PFSK-1 (cell line): Measurements from ENCODE around the gene LEPR.

Experiments used
- POLR2AphosphoS5 ChIP-seq: IDR thresholded peaks from 2 replicates; pipeline ENCODE4 v1.6.1; 2012; ENCODE audit warnings: low read depth, mild to moderate bottlenecking, control low read depth, low read length, moderate library complexity
- REST ChIP-seq, 2 experiments: IDR thresholded peaks; 2 replicates each; pipeline versions ENCODE4 v1.6.1 to v1.8.0; 2011 to 2012; ENCODE audit warnings: low read depth in 2 of 2, low read length in 2 of 2, control low read depth in 1 of 2, inconsistent platforms in 1 of 2, mild to moderate bottlenecking in 1 of 2, moderate library complexity in 1 of 2; ENCODE audit not compliant: insufficient read depth in 1 of 2
- TAF1 ChIP-seq: IDR thresholded peaks from 2 replicates; pipeline ENCODE4 v1.6.1; 2012; ENCODE audit warnings: low read length, control low read depth, borderline replicate concordance; ENCODE audit not compliant: insufficient read depth

GRCh38 chr1:65377496-65378246 is 42.8 kb upstream of the LEPR start:
- TF ChIP-seq REST (IDR thresholded peaks at IDR 0.05; ENCODE audit: insufficient read depth in 1 of 2, low read depth in 2 of 2, low read length in 2 of 2), result no peak
- no peak for TF ChIP-seq TAF1
- TF ChIP-seq POLR2AphosphoS5, result no peak
